Gastrocnemius medialis (tissue), 4 donors: ENCODE results near the gene PRKCA.

Experiments
- CTCF ChIP-seq, 5 experiments: fragments of 450-650 bp in 3 of 5; fragments of 200-600 bp in 2 of 5; sonication (generic) in 2 of 5; IDR thresholded peaks in 4 of 5; conservative IDR thresholded peaks in 1 of 5; 1 replicate in 4 of 5; 2 replicates in 1 of 5; pipeline ENCODE4 v1.5.1; 2016 to 2019; ENCODE audit warnings: antibody characterized with exemption in 5 of 5, mild to moderate bottlenecking in 3 of 5, moderate library complexity in 3 of 5
- POLR2A ChIP-seq, 2 donors: fragments of 450-650 bp; IDR thresholded peaks; one replicate each; pipeline ENCODE4 v1.6.1; 2017; ENCODE audit warnings: antibody characterized with exemption in 2 of 2, mild to moderate bottlenecking in 2 of 2, moderate library complexity in 2 of 2

DNA sequence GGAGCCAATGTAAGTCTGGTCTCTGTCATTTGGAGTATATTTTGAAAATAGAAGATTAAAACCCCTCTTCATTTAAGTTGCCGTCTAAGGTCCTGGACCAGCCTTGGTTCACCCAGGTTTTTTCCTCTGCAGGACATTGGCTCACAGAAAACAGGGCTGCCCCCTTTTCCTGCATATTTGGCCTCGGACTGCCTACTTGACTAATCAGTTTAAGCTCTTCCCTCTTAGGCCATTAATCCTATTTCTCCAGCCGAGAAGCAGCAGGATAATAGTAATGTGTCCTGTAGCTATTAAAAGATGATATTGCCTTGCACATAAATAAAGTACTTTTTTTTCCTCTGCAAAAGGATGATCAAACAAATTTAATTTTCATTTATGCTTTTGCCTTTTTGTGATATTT lies 52.1 kb downstream of the PRKCA start:
- no peak for TF ChIP-seq CTCF (IDR thresholded peaks at IDR 0.05 in 4 of 5, conservative IDR thresholded peaks at IDR 0.05 in 1 of 5)
- no peak for TF ChIP-seq POLR2A (IDR thresholded peaks at IDR 0.05)
